Astrocyte of the cerebellum (primary cell): Measurements from ENCODE around the gene C10orf88.
"Not testable (repeated sequence)": the region's sequence is repeated elsewhere in the genome, so short reads cannot be mapped to it uniquely, and the experiment has no call there.

Experiments
- DNase-seq: peaks from one replicate; pipeline ENCODE4 v3.0.0-alpha.2; 2011; ENCODE audit warnings: low read depth
- H3K4me3 ChIP-seq: 2 replicates; pipeline ENCODE4 v1.5.1; 2011; ENCODE audit warnings: mild to moderate bottlenecking, low read depth, low read length, moderate library complexity
- CTCF ChIP-seq: IDR thresholded peaks from 2 replicates; pipeline ENCODE4 v1.5.1; 2012; ENCODE audit warnings: low read length, low read depth, moderate library complexity, mild to moderate bottlenecking; ENCODE audit errors: missing control alignments
- in situ Hi-C: cut with HindIII; loops from 2 replicates; pipeline ENCODE4 v1.10.0; 2017; ENCODE audit warnings: low sequenced_read_pairs

The C10orf88 gene

GRCh38 chr10:122911889-122912484, 42.0 kb downstream of the C10orf88 start:
- DNase-seq, result peak; percentile 35
- H3K4me3 ChIP-seq, result no peak overlapping the region
- TF ChIP-seq CTCF, result no peak
- in situ Hi-C loops, result no loop called here

- no peak for TF ChIP-seq CTCF
- no peak for DNase-seq
- H3K4me3 ChIP-seq, result no peak within 1 kb of the TSS
- in situ Hi-C loops, result no loop called here
Observed at GRCh38 chr10:122910310-122910709, 43.7 kb downstream of the C10orf88 start, which contains the start of gene FAM24A. FAM24A (plus strand) TSS chr10:122910610; CDS start chr10:122911635, 1,025 bp downstream.

- H3K4me3 ChIP-seq, in situ Hi-C loops, DNase-seq: not testable (repeated sequence)
Observed at GRCh38 chr10:122903861-122904260, 50.2 kb downstream of the C10orf88 start.

- TF ChIP-seq CTCF, result no peak
- in situ Hi-C loops, result no loop called here
- H3K4me3 ChIP-seq, result no peak overlapping the region
- DNase-seq, result no peak
Observed at GRCh38 chr10:122894261-122894944, 59.6 kb downstream of the C10orf88 start.

- in situ Hi-C loops, result no loop called here
- no peak for TF ChIP-seq CTCF
- no peak overlapping the region for H3K4me3 ChIP-seq
- DNase-seq, result no peak
Observed at GRCh38 chr10:122884166-122884565, 69.9 kb downstream of the C10orf88 start.

- H3K4me3 ChIP-seq, result no peak overlapping the region
- no peak for DNase-seq
- TF ChIP-seq CTCF, result no peak
- in situ Hi-C loops, result no loop called here
Observed at GRCh38 chr10:122882766-122883165, 71.3 kb downstream of the C10orf88 start.
